HS-27A (cell line): ENCODE measurements around the gene SH2D5.
A peak's percentile ranks its signal among the peaks of the same experiment; 100 is the strongest.
"Not testable (repeated sequence)": the region's sequence is repeated elsewhere in the genome, so short reads cannot be mapped to it uniquely, and the experiment has no call there.

Source experiments
- DNase-seq: peaks from one replicate; pipeline ENCODE4 v3.0.0-alpha.2; 2012; ENCODE audit warnings: low read depth, missing footprints

The SH2D5 gene

DNA sequence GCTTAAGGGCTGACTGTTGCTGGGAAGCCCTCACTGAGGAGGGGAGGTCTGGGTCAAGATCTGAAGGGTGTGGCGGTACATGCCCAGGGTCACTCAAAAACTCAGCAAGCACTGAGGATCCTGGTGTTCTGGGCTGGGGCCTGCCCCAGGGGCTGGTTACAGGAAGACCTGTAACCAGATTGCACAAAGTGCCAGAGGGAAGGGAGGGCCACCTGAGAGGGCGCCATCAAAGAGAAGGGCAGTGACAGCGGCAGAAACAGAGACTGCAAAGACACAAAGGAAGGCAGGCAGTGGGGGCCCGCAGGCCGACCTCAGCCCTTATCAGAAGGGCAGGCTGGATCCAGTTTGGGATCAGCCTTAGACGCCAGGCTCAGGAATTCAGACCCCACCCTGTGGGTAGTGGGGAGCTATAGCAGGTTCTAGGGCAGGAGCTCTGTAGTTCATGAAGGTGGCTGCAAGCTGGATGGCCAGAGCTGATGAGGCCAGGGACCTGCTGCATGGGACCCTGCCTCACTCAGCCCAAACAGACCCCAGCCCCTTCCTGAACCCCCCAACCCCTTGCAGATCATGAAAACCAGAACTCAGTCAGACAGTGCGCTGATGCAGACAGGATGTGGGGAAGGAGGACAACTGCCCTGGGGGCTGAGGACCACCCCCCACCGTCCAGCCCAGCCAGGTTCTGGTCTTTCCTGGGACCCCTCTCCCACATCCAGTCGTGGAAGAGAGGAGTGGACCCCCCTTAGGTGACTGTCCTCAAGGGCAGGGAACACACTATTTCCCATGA lies 3.9 kb downstream of the SH2D5 start:
- no peak for DNase-seq

- no peak for DNase-seq
Measured at GRCh38 chr1:20727746-20728316, 4.7 kb downstream of the SH2D5 start.

GRCh38 chr1:20726932-20727745 lies 5.4 kb downstream of the SH2D5 start:
- no peak for DNase-seq

DNA sequence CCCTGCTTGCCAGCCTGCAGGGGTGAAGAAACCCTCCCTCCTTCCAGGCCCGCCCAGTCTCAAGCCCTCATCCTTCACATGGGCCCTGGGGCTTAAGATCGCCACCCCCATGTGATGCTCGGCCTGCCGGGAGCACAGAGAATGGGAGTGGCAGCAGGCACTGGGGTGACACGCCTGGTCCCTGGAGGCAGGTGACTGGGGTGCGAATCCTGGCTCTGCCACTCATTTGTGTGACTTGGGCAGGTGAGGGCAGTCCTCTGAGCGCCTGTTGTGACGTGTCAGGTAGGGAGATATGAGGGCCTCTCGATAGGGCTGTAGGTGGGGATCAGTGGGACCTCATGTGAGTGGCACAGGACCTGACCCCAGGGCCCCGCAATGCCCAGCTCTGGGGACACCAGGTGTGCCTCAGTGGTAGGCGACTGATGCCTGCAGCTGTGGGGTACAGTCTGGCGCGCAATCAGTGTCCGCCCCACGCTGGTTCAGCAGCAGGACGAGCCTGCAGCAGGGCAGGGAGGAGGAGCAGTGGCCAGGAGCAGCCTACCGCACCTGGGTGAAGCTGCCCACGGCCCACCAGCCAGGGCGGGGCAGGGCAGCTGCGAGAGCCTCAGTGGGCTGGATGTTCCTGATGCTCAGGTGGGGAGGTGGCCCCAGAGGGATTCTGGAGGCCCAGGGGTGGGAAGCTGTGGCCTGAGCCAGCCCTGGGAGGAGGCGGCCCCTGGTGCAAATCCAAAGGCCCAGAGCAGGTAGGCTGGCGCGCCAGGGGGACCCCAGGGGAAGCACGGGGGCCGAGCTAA lies 6.2 kb downstream of the SH2D5 start:
- no peak for DNase-seq

DNA sequence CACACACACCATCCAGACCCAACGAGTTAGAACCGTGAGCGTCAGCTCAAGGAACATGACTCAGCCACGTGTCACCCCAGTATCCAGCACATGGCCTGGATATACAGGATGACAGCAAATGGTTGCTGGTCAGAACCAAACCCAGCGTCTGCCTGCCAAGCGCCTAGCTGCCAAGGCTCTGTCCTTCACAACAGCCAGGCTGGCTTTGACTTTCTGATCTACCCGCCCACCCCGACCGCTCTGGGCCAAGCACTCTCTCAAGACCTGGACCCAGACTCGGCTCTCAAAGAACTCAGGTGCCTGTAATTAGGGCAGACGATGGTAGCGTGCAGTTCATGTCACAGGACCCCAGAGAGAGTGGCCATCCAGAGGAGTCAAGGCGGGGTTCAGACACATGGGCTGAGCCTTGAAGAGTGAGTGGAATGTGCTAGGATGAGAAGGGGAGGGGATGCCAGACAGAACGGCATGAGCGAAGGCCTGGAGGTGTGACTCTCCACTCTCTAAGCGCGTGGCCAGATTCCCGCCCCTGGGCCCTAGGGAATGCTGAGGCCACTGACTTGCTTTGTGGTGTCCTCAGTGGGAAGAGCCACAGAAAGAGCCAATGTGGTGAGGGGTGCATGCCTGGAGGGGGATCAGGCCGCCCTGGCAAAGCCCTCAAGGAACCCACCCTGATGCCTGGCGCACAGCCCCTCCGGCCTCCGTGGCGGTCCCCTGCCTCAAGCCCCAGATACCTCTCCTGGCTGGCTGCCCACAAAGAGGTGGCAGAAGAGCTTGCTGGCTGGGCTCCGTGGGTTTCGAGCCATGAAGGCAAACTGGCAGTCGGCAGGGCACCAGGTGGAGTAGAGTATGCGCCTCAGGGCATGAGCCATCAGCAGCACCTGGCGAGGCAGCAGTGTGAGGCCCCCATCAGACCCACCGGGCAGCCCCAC lies 7.0 kb downstream of the SH2D5 start:
- DNase-seq = peak; percentile 38

GRCh38 chr1:20724364-20725188 lies 7.9 kb downstream of the SH2D5 start:
- DNase-seq = no peak

GRCh38 chr1:20723537-20724363 lies 8.8 kb downstream of the SH2D5 start:
- DNase-seq = no peak

- no peak for DNase-seq
Measured at GRCh38 chr1:20723159-20723536, 9.4 kb downstream of the SH2D5 start.

DNA sequence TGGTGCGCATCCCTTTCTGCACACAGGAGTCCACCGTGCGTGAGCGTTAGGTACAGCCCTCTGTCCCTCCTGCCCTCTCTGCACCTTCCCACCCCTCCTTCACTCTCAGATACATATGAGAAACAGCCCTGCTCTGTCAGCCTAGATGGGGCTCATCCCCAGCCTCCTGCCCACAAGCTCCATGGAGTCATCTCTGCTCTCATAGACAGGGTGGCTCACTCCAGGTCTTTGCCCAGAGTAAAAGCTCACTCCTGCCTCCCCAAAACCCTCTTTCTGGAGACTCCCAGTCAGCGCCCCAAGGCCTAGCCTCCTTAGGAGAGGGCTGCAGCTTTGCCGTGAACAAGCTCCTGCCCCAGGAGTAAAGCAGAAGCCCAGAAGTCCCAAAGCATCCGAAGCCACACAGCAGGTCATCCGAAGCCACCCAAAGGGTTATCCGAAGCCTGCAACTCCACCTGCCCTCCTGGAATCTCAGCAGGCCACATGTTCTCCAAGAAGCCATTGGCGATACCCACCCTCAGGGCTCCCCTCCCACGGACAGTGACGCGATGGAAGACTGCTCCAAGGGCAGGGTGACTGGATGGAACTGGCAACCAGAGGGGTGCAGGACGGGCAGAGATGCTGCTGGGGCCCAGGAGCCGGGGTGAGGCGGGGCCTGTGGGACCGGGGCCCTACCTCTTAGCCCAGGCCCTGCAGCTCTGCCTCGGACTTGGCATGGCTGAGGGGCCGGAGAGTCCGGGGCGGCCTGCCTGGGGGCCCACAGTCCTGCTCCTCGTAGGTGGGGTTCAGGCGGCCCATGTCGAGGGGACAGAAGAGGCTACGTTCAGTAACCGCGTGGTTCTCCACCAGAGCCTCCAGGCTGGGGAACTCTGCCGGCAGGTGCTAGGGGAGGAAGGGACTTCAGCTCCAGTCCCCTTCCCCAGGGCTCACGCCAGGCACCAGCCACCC lies 11.1 kb downstream of the SH2D5 start:
- DNase-seq = no peak

GRCh38 chr1:20720631-20721091 lies 11.8 kb downstream of the SH2D5 start:
- no peak for DNase-seq

DNA sequence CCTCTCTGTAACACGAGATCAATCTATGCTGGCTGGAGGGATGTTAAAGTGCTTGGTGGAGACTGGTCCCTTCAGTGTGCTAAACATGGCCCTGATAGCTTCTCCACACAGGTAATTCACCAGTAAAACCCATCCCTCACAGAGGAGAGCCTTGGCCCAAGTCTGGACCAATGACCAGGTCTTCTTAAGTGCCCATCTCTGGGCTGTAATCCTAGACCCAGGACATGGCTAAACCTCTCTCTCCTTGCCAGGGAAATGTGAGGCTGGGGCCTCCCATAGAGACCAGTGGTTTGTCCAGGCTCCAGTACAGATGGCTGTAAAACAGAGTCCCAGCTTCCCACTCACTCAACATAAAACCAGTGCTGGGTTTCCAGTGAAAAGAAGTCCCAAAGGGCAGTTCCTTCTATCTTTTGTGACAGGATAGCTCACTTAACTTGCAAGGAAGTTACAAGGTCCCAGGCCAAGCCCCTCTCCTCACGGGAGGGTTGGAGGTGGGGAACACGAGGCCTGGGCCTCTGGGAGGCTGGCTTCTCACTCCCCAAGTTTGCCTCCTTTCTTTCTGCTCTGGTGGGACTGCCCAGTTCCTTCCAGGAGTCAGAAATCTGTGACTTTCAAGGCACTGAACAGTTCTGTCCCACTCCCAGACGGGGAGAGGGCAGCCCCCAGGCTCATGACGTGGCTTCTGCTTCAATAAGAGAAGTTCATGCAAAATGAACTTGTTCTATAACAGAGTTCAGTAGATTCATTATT lies 12.5 kb downstream of the SH2D5 start:
- no peak for DNase-seq

GRCh38 chr1:20719261-20719660 lies 13.2 kb downstream of the SH2D5 start:
- no peak for DNase-seq

DNA sequence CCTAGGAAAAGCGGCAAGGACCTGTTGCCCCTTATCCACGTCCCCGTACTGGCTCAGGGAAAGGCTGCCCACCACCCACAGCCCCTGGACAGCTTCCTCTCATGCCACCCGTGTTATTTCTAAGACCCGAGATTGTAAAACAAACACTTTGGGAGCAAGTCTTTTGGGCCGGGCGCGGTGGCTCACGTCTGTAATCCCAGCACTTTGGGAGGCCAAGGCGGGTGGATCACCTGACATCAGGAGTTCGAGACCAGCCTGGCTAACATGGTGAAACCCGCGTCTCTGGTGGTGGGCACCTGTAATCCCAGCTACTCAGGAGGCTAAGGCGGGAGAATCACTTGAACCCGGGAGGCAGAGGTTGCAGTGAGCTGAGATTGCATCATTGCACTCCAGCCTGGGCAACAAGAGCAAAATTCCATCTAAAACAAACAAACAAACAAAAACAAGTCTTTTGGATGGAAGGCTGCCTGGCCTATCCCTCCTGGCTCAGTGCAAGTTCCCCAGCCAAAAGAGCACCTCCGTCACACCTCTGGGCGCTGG lies 14.1 kb downstream of the SH2D5 start:
- DNase-seq = not testable (repeated sequence)

DNA sequence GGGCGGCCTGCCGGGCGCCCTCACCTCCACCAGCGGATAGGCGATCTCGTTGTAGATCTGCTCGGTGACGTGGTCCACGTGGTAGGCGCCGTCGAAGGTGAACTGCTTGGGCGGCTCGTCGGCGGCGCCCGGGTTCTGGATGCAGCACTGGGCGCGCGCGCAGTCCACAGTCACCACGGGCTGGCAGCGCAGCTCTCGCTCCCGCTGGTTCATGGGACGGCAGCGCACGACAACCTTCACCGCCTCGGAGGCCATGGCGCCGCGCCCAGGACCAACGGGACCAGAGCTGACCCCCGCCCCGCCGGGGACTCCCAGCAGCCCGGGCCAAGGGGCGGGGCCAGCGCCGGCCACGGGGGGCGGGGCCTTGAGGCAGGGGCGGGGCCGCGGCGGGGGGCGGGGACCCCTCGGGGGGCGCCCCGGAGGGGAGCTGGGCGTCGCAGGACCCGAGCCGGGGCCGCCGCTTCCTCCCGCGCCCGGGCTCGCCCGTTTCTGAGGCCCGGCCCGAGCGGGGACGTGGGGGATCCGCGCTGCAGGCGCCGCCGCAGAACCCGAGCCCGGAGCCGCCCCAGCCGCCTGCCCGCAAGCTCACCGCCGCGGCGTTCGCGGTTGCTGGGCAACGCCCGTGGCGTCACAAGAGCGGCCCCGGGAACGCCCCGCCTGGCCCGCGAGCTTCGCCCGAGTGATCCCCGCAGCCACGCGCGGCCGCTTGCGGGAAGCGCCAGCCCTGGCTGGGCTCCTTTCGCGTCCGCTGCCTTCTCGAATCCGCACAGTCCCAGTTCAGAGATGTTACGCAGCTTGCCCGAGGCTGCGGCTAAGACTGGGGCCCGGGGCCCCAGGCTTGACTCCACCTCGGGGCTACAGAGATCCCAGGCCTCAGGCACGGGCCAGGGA lies 14.8 kb downstream of the SH2D5 start, which contains the start of gene KIF17:
Gene KIF17, minus strand, starts transcription at position 556 of the 891 bp plus-strand sequence. Its CDS starts 301 bp downstream, at position 255.
- DNase-seq = no peak

GRCh38 chr1:20716232-20716631 lies 16.3 kb downstream of the SH2D5 start:
- no peak for DNase-seq

DNA sequence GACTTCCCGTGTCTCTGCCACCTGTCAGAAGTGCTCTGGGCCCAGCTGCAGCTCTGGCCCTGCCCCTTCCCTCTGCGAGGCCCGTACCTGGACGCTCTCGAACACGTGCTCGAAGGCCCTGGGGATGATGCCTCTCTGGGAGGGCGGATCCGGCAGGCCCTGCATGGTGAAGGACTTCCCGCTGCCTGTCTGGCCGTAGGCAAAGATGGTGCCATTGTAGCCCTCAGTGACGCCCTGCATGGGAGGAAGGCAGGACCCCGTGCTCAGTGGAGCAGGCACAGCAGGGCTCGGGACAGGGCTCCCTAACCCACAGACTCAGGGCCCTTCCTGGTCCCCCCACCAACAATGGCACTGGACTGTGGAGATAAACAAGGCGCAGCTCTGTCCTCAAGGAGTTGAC lies 17.1 kb downstream of the SH2D5 start:
- DNase-seq = no peak
